ENCODE results near the gene TSPAN9. TPM values are rescaled to one million over a fixed set of nuclear protein-coding genes. Genes with fewer than 3 reads are reported as not detected.

Gene TSPAN9
- total and polyA plus RNA-seq, 2 of the 4 experiments (the other 2 are of a cell fraction) = 17.7 to 39.1 TPM

GRCh38 chr12:3333583-3333982 is 256.4 kb downstream of the TSPAN9 start:
- H3K27ac ChIP-seq (ENCODE audit: insufficient read depth, low read length) = no peak overlapping the region
- no peak overlapping the region for H3K4me2 ChIP-seq (ENCODE audit: low read depth, low read length)
- no peak overlapping the region for H4K8ac ChIP-seq (ENCODE audit: low read depth in 2 of 2, low read length in 2 of 2)
- H4K91ac ChIP-seq (ENCODE audit: insufficient read depth, low read depth, low read length) = no peak overlapping the region
- H3K14ac ChIP-seq (replicated peaks; ENCODE audit: low read depth, low read length) = no peak overlapping the region
- no peak for ATAC-seq (ENCODE audit: low read depth)
- H3K4me1 ChIP-seq (ENCODE audit: control insufficient read depth, insufficient read depth, low read length) = no peaks in the 10 kb centered on the region
- H3K4ac ChIP-seq (ENCODE audit: low read depth, low read length) = no peak overlapping the region
- no peak overlapping the region for H2AK9ac ChIP-seq (replicated peaks; ENCODE audit: low read depth, low read length, poor library complexity)
- H3K9me1 ChIP-seq (ENCODE audit: insufficient read depth, low read length) = no peaks in the 10 kb centered on the region
- dilution Hi-C loops (cut with HindIII; ENCODE audit: low sequenced_read_pairs, unreplicated experiment) (no loop called here), in situ Hi-C loops (cut with MboI; ENCODE audit: low sequenced_read_pairs) (no loop called here), intact Hi-C loops (cut with micrococcal nuclease) (no loop called here)
- no peak for TF ChIP-seq CHD1 (IDR thresholded peaks at IDR 0.05; ENCODE audit: low read depth, low read length)
- TF ChIP-seq BHLHE40 (IDR thresholded peaks at IDR 0.05; ENCODE audit: low read depth, low read length) = no peak
- TF ChIP-seq CEBPB (IDR thresholded peaks at IDR 0.05; ENCODE audit: low read depth, low read length) = no peak
- TF ChIP-seq NFE2L2 (IDR thresholded peaks at IDR 0.05; ENCODE audit: low read depth, low read length) = no peak
- no peak; the same call in 1 of the 2 replicates for TF ChIP-seq CTCF (conservative IDR thresholded peaks at IDR 0.05; ENCODE audit: low read depth, low read length)
- no peak for TF ChIP-seq FOS (IDR thresholded peaks at IDR 0.05; ENCODE audit: low read depth, low read length)
- H2BK5ac ChIP-seq (ENCODE audit: low read depth, low read length, poor library complexity, severe bottlenecking) = no peak overlapping the region
- H3K9me3 ChIP-seq (ENCODE audit: control insufficient read depth, insufficient read depth, low read length) = no peaks in the 10 kb centered on the region
- H2BK120ac ChIP-seq (ENCODE audit: low read depth, low read length) = no peak overlapping the region
- H3K36me3 ChIP-seq (ENCODE audit: control insufficient read depth, insufficient read depth, low read length) = no peaks in the 10 kb centered on the region
- no peak overlapping the region for H2AFZ ChIP-seq (replicated peaks; ENCODE audit: low read length, poor library complexity)
- no peak overlapping the region for H3K9ac ChIP-seq (ENCODE audit: low read depth, low read length)
- ChIA-PET POLR2A (ENCODE audit: unreplicated experiment) (no interaction called here), CTCF (interaction anchor here (1.9 kb wide), 1 partner anchor 33 kb away, joined by 5 read pairs; no protein-coding TSS in a partner anchor)
- no peak overlapping the region for H4K5ac ChIP-seq (ENCODE audit: low read depth, low read length)
- DNase-seq = no peak
- H4K20me1 ChIP-seq (ENCODE audit: insufficient read depth, low read length) = no peaks in the 10 kb centered on the region
- no CpG with 5 or more reads among the region's 10 CpGs for WGBS, 2 experiments (ENCODE audit: extremely low coverage in 2 of 2, insufficient read length in 1 of 2)
- H2BK20ac ChIP-seq (ENCODE audit: low read depth, low read length) = no peak overlapping the region
- H3K23ac ChIP-seq (ENCODE audit: low read depth, low read length) = no peak overlapping the region
- H3K18ac ChIP-seq (ENCODE audit: low read depth, low read length) = no peak overlapping the region
- no peak overlapping the region for H3K4me3 ChIP-seq (ENCODE audit: insufficient read depth, low read depth, low read length)
- H3K79me1 ChIP-seq (ENCODE audit: low read depth in 1 of 2, low read length in 2 of 2) = no peaks in the 10 kb centered on the region
- H2BK15ac ChIP-seq (ENCODE audit: low read depth, low read length) = no peak overlapping the region
- no peak overlapping the region for H2AK5ac ChIP-seq (ENCODE audit: low read depth, low read length)
- H3K27me3 ChIP-seq (ENCODE audit: control insufficient read depth, insufficient read depth, low read length) = peaks cover 12% of the 10 kb centered on the region
- no peak overlapping the region for H3K56ac ChIP-seq (ENCODE audit: extremely low read depth, insufficient read depth, low read length)
- no TSS peak for BruUV-seq (replicated peaks)
